COLO668 (cell line): ENCODE measurements around the gene TRIAP1.
"Not testable (repeated sequence)": the region's sequence is repeated elsewhere in the genome, so short reads cannot be mapped to it uniquely, and the experiment has no call there.

Source experiments
- DNase-seq: peaks from one replicate; lab custom pipeline; 2025; ENCODE audit not compliant: unreplicated experiment; lab: John Stamatoyannopoulos, UW

The TRIAP1 gene

DNA sequence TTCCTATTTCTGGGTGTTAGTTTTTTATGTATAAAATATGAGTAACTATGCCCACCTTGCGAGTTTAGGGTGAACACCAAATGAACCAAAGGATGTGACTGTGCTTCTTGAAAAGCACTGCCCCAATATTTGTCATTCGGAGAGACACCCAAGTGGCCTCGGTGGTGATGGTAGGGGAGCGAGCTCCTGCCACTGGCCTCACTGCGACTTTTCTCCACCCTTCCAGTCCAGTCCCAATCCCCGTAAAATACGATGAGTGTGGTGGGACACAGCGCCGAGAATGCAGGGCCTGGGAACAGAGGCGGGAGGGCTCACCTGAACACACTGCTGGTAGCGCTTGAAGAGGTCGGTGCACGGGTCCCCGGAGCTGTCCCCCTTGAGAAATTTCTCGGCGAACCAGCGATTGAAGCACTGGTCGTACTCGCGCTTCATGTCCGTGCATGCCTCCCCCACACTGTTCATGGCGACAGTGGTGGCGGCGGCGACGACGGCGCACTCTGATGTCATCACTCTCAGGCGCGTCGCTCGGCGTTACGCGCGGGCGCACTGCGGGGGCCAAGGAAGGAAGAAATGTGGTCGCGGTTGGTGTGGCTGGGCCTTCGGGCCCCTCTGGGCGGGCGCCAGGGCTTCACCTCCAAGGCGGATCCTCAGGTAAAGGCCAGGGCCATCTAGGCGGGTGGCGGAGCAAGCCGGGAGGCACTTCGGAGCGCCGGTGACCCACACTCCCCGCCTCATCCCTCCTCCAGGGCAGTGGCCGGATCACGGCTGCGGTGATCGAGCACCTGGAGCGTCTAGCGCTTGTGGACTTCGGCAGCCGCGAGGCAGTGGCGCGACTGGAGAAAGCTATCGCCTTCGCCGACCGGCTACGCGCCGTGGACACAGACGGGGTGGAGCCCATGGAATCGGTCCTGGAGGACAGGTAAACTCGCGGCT is at the start of gene TRIAP1, which contains the start of gene GATC:
Gene TRIAP1, minus strand, starts transcription at position 474 of the 933 bp plus-strand sequence. Its CDS starts 12 bp downstream, at position 462.
Gene GATC, plus strand, starts transcription at position 534 of the 933 bp plus-strand sequence. Its CDS starts 37 bp downstream, at position 571.
- peak; percentile 91 for DNase-seq

DNA sequence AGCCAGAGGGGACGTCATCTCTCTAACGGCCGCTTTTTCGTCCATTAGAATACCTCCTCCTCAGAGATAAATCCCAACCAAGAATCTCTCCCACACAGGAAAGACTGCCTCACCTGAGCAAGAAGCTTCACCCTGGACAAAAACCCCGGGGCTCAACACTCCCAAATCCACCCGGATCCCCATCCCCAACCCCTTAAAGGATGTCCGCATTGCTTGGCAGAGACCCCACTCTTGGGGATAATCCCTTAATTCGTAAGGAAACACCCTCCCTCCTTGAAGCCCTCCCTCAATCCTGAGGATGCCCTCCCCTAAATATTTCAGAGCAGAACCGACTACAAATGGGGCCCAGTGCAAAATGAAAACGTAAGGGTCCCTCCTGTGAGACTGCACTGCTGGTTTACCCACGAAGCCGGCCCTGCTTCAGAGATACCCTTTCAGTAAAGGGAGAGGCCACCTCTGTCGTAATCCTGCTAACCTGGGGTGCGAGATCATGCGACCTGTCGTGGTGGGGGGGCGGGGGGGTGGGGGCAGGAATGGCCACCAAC is 49.1 kb upstream of the TRIAP1 start:
- no peak for DNase-seq

- DNase-seq = no peak
Measured at GRCh38 chr12:120490833-120491512, 44.8 kb upstream of the TRIAP1 start.

DNA sequence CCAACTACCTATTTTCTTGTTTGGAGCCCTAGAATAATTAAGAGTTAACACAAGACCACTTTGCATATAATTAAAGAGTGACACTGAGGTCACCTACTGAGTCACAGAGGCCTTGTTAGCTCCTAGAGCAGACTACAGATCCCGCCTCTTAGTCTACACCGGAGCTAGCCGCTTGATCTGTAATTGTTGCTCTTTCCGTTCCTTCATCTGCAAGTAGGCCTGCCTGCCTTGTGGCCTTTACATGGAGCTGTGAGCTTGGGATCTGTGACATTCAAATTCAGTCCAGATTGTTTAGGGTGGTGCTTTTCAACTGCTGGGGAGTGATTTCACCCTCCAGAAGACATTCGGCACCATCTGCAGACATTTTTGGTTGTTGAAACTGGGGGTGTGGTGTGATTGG is 44.1 kb upstream of the TRIAP1 start:
- no peak for DNase-seq

- DNase-seq = no peak
Measured at GRCh38 chr12:120489018-120489417, 42.8 kb upstream of the TRIAP1 start.

DNA sequence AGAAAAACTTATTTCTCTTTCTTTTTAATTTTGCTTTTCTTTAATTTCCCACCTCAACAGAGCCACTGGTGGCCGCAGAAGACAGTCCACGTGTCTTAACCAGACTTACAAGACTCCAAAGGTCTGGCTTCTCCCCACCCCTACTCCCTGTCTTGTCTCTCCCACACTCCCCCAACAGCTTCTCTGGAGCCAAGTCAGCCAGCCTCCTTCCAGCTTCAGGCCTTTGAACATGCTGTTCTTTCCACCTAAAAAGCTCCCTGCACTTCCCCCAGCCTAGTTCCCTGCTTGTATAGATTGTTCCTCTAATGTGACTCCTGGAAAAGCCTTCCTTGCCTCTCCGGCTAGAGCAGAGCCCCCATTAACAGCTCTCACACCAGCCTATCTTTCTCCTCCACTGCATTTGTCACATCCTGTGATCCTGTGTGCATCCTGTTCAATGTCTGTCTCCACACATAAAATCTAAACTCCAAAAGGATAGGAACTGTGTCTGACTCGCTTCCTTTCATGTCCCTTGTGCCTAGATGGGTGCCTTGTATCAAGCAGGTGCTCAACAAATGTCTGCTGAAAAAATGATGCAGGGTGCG is 42.0 kb upstream of the TRIAP1 start:
- DNase-seq = no peak

GRCh38 chr12:120487552-120487951 is 41.4 kb upstream of the TRIAP1 start:
- DNase-seq = not testable (repeated sequence)

DNA sequence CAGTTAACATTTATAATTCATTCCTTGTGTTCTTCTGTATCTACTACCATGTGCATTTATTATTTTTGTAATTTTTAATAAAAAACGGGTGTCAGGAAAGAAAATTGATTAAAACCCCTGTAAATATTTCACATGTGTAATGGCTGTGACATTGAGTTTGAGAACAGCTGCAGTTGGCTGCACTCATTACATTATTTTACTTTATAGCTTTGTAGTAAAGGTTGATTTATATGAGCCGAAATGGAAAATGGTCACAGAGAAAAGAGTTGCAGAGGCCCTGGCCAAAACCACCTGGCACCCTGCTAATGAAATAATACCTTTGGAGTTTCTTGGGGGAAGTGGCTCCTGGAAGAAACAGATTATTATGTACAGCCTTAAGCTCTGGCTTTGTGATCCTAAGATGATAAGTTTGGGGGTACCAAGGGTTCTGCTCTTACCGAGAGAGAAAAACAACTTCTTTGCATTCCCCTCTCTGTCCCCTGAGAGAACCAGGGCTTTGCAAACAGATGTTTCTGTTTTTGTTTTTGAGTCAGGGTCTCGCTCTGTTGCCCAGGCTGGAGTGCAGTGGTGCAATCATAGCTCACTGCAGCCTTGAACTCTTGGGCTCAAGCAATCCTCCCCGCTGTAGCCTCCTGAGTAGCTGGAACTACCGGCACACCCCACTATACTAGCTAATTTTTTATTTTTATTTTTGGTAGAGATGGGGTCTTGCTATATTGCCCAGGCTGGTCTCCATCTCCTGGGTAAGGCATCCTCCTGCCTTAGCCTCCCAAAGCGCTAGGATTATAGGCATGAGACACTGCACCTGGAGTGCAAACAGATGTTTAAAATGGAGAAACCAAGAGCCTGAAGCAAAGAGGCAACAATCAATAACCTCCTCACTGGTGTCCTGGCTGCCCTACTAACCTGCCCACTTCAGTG is 40.0 kb upstream of the TRIAP1 start:
- DNase-seq = no peak

DNA sequence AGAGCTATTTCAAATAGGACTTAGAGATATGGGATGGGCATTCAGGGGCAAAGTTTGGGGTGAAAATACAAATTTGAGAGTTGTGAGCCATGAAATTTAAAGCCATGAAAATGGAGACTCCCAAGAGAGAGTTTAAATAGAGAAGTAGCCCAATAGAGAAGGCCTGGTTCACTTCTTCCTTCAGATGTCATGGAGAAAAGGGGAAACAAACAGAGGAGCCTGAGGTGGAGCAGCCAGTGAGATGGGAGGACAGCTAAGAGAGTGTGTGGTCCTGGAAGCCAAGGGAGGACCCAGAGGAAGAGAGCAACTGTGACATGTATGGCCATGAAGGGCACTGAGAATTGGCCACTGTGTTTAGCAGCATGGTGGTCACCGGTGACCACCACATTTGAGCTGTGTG is 37.4 kb upstream of the TRIAP1 start:
- no peak for DNase-seq

- DNase-seq = no peak
Measured at GRCh38 chr12:120481022-120481767, 35.0 kb upstream of the TRIAP1 start.

- no peak for DNase-seq
Measured at GRCh38 chr12:120480211-120480610, 34.0 kb upstream of the TRIAP1 start.

GRCh38 chr12:120479458-120479857 is 33.3 kb upstream of the TRIAP1 start:
- no peak for DNase-seq

GRCh38 chr12:120475643-120476042 is 29.5 kb upstream of the TRIAP1 start:
- DNase-seq = no peak

DNA sequence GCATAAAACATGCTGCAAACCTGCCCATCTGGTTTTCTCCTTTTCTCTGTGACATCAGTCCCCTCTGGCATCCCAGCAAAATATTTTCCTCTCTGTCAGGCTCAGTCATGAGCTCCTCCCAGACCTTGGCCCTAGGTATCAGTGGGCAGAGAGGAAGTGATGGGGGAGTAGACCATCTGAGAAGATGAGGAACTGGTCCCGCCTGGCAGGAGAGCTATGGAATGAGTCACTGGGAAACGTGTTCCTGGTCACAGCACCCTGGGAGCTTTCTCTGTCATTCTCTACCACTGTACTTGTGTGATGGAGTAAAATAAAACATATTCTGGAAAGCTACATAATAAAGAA is 28.4 kb upstream of the TRIAP1 start:
- peak; percentile 18 for DNase-seq

DNA sequence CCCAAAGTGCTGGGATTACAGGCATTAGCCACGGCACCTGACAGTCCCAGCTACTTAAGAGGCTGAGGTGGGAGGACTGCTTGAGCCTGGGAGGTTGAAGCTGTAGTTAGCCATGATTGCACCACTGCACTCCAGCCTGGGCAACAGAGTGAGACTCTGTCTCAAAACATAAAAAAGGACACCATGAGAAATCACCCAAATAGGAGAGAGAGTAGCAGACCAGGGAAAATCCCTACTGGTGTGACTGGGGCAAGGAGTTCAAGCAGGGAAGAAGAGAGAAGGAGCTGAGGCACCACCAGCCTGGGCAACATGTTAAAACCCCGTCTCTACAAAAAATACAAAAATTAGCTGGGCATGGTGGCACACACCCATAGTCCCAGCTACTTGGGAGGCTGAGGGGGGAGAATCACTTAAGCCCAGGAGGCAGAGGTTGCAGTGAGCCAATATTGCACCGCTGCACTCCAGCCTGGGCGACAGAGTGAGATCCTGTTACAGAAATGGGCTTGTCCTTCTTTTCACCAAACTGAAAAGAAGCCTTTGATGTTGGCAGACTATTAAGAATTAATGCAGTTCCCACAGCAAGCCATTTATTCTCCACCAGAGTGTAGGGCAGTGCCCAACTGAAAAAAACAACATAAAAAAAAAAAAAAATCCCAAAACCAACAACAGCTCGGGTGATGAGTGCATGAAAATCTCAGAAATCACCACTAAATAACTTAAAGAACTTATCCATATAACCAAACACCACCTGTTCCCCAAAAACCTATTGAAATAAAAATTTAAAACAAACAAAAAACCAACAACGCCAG is 27.8 kb upstream of the TRIAP1 start:
- DNase-seq = no peak

GRCh38 chr12:120472521-120472920 is 26.3 kb upstream of the TRIAP1 start:
- no peak for DNase-seq

- peak; percentile 36 for DNase-seq
Measured at GRCh38 chr12:120470150-120470784, 24.1 kb upstream of the TRIAP1 start.

DNA sequence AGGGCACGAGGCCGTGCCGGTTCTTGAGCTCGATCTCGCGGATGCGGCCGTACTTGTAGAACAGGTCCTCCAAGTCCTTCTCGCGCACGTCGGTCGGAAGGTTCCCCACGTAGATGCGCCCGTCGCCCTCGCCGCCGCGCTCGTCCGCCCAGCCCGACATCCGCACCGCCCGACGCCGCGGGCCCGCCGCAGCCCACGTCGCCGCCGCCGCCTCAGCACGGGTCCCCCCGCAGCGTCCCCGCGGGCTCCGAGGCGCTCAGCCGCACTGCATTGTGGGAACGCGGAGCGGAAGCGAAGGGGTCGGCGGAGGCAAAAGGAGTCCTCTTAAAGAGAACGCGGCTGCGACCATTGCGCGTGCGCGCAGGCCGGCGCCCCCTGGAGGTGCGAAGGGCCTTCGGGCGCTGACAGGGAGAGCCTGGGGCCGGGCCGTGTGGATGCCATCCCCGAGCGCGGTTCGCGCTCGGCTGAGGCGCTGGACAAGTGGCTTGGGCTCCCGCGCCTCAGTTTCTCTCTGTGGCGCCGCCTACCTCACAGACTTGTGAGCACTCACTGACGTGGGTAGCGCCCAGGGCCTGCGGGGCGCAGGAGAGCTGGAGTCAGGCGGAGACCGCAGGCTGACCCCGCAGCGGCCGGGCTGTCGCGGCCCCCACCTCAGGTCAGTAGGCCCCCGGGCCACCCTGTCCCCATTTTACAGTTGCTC is 23.4 kb upstream of the TRIAP1 start, which contains the start of gene SRSF9:
Gene SRSF9, minus strand, starts transcription at position 299 of the 700 bp plus-strand sequence. Its CDS starts 139 bp downstream, at position 160.
- peak; percentile 98 for DNase-seq
